ENCODE measurements around the gene SLC22A17. TPM values are rescaled to one million over a fixed set of nuclear protein-coding genes. Genes with fewer than 3 reads are reported as not detected.
A peak's percentile ranks its signal among the peaks of the same experiment; 100 is the strongest.

SLC22A17 gene
- total RNA-seq, 1 donor from 2014 or later: 12.1 TPM

GRCh38 chr14:23297096-23297495 lies 55.6 kb downstream of the SLC22A17 start:
- no peak overlapping the region for H3K27ac ChIP-seq
- H3K4me3 ChIP-seq: no peak overlapping the region
- H3K27me3 ChIP-seq: no peaks in the 10 kb centered on the region
- H3K9me3 ChIP-seq: no peaks in the 10 kb centered on the region
- H3K4me1 ChIP-seq: peaks cover 21% of the 10 kb centered on the region
- H3K36me3 ChIP-seq: peaks cover 18% of the 10 kb centered on the region
- intact Hi-C loops (cut with DNase I): no loop called here
- no peak for ATAC-seq
- no peak for TF ChIP-seq CTCF (IDR thresholded peaks at IDR 0.05)
- DNase-seq: no peak

Small RNA genes lying within 50 kb of the gene (microRNA-seq; reads per million reads assigned to microRNA genes)
- 5.4 reads per million, percentile 31 among the genes with 10 or more reads in this experiment for gene MIR208A (ENCODE audit: borderline microRNAs expressed)

Other genes starting within 250 kb of the SLC22A17 start
- not detected for gene CIROP, start 247.9 kb downstream of the SLC22A17 start, total RNA-seq
- gene CEBPE, start 233.6 kb downstream of the SLC22A17 start, total RNA-seq: not detected
- 49.8 TPM for gene SLC7A8, start 169.2 kb downstream of the SLC22A17 start, total RNA-seq
- gene RNF212B, start 115.0 kb downstream of the SLC22A17 start, total RNA-seq: not detected
- 11.0 TPM for gene HOMEZ, start 66.8 kb downstream of the SLC22A17 start, total RNA-seq
- gene PPP1R3E, start 50.0 kb downstream of the SLC22A17 start, total RNA-seq: 14.6 TPM
- gene BCL2L2, start 46.1 kb downstream of the SLC22A17 start, total RNA-seq: 53.0 TPM
- 118 TPM for gene PABPN1, start 31.4 kb downstream of the SLC22A17 start, total RNA-seq
- gene EFS, start 12.3 kb upstream of the SLC22A17 start, total RNA-seq: 10.4 TPM
- not detected for gene IL25, start 19.9 kb upstream of the SLC22A17 start, total RNA-seq
- gene CMTM5, start 24.2 kb upstream of the SLC22A17 start, total RNA-seq: 0.96 TPM
- 3.4 TPM for gene MYH6, start 55.4 kb upstream of the SLC22A17 start, total RNA-seq
- gene MYH7, start 82.8 kb upstream of the SLC22A17 start, total RNA-seq: 0.12 TPM
- gene NGDN, start 116.8 kb upstream of the SLC22A17 start, total RNA-seq: 32.3 TPM
- 2.3 TPM for gene ZFHX2, start 198.9 kb upstream of the SLC22A17 start, total RNA-seq
- gene THTPA, start 203.4 kb upstream of the SLC22A17 start, total RNA-seq: 15.5 TPM
- gene AP1G2, start 214.9 kb upstream of the SLC22A17 start, total RNA-seq: 128 TPM
- gene JPH4, start 225.9 kb upstream of the SLC22A17 start, total RNA-seq: 6.2 TPM